AG04449 (cell line): ENCODE data around the gene SPIN2B.

ENCODE experiments used
- CTCF ChIA-PET: fragments of 350-600 bp; formaldehyde crosslinking; extraction: SDS; loops from one replicate; lab custom pipeline; 2021; ENCODE audit warnings: antibody characterized with exemption; lab: Yijun Ruan, JAX
- POLR2A ChIA-PET: fragments of 400-600, 350-600 bp; formaldehyde crosslinking; extraction: SDS; loops from one replicate; lab custom pipeline; 2020; ENCODE audit warnings: antibody characterized with exemption, inconsistent platforms; lab: Yijun Ruan, JAX
- DNase-seq: peaks from one replicate; pipeline ENCODE4 v3.0.0-alpha.2; 2010; ENCODE audit warnings: low read depth, low spot score
- H3K4me3 ChIP-seq: 2 replicates; pipeline ENCODE4 v1.5.1; 2011; ENCODE audit warnings: low read depth, mild to moderate bottlenecking, control low read depth, low read length
- CTCF ChIP-seq: IDR thresholded peaks from one replicate; pipeline ENCODE4 v1.5.1; 2011; ENCODE audit warnings: mild to moderate bottlenecking, moderate library complexity, low read length, control low read depth, inconsistent platforms; ENCODE audit not compliant: insufficient read depth; ENCODE audit errors: missing control alignments

Gene SPIN2B

GRCh38 chrX:57074458-57074857 is 46.9 kb downstream of the SPIN2B start:
- POLR2A ChIA-PET = no interaction called here
- no peak overlapping the region for H3K4me3 ChIP-seq
- CTCF ChIA-PET = no interaction called here
- DNase-seq = no peak
- no peak for TF ChIP-seq CTCF

GRCh38 chrX:57070185-57070984 is 51.0 kb downstream of the SPIN2B start:
- ChIA-PET CTCF (no interaction called here), POLR2A (no interaction called here)
- TF ChIP-seq CTCF = no peak

More at GRCh38 chrX:57070185-57070984, 51.0 kb downstream of the SPIN2B start:
- no peak overlapping the region for H3K4me3 ChIP-seq
- DNase-seq = no peak
